ENCODE measurements around the gene RPS27A.
A peak's percentile ranks its signal among the peaks of the same experiment; 100 is the strongest.
"Not testable (repeated sequence)": the region's sequence is repeated elsewhere in the genome, so short reads cannot be mapped to it uniquely, and the experiment has no call there.

RPS27A gene

GRCh38 chr2:55268288-55268906 is 35.9 kb downstream of the RPS27A start:
- no peak for TF ChIP-seq Cebpa-rat (IDR thresholded peaks at IDR 0.05)
- Histone ChIP-seq H3K4me1 (peaks cover 17 to 23% (median 20%) of the 10 kb centered on the region in 10 experiments), H3K27ac (peak overlapping the region; percentile 72 to 88 (median 83)), H3K9ac (peak overlapping the region; percentile 82 to 88 (median 85)), H3K9me3 (replicated peaks in 1 of 11) (no peaks in the 10 kb centered on the region), H3K4me2 (peak overlapping the region; percentile 78 to 97 (median 90)), H3K36me3 (peaks cover 11 to 40% (median 37%) of the 10 kb centered on the region in 11 experiments), H4K20me1 (no peaks in the 10 kb centered on the region), H3K27me3 (no peaks in the 10 kb centered on the region), H3K4me3 (peak overlapping the region; percentile 61 to 79 (median 74))

GRCh38 chr2:55268907-55269644 is 36.6 kb downstream of the RPS27A start, which contains the start of gene MTIF2:
Gene MTIF2 (minus strand): TSS chr2:55269231. CDS start chr2:55263858, 5,373 bp downstream.
- Histone ChIP-seq H3K27ac (peak within 1 kb of the TSS; percentile 72 to 88 (median 83)), H3K9me3 (replicated peaks in 1 of 11) (no peaks in the 10 kb centered on the region), H3K4me2 (peak within 1 kb of the TSS; percentile 78 to 97 (median 90)), H3K36me3 (peaks cover 7 to 34% (median 30%) of the 10 kb centered on the region in 11 experiments; a peak in 21 of 22 replicates), H3K27me3 (no peaks in the 10 kb centered on the region), H3K9ac (peak within 1 kb of the TSS; percentile 82 to 88 (median 85)), H3K4me1 (peaks cover 17 to 23% (median 20%) of the 10 kb centered on the region in 10 experiments), H4K20me1 (no peaks in the 10 kb centered on the region), H3K4me3 (peak within 1 kb of the TSS; percentile 61 to 79 (median 74))
- TF ChIP-seq Cebpa-rat (IDR thresholded peaks at IDR 0.05), result no peak

- H3K9me3 ChIP-seq (replicated peaks in 1 of 11), result no peaks in the 10 kb centered on the region
- peak overlapping the region; percentile 78 to 97 (median 90) for H3K4me2 ChIP-seq
- H4K20me1 ChIP-seq, result no peaks in the 10 kb centered on the region
- H3K4me3 ChIP-seq, result peak overlapping the region; percentile 61 to 79 (median 74)
- H3K4me1 ChIP-seq, result peaks cover 17 to 23% (median 20%) of the 10 kb centered on the region in 10 experiments
- peak overlapping the region; percentile 72 to 88 (median 83); a peak in 21 of 22 replicates for H3K27ac ChIP-seq
- peak overlapping the region; percentile 82 to 88 (median 85) for H3K9ac ChIP-seq
- TF ChIP-seq Cebpa-rat (IDR thresholded peaks at IDR 0.05), result no peak
- H3K36me3 ChIP-seq, result peaks cover 7 to 28% (median 25%) of the 10 kb centered on the region in 11 experiments; a peak in 21 of 22 replicates
- no peaks in the 10 kb centered on the region for H3K27me3 ChIP-seq
Measured at GRCh38 chr2:55269645-55269990, 37.1 kb downstream of the RPS27A start.

- not testable (repeated sequence) for H3K9me3 ChIP-seq (replicated peaks in 1 of 11); H3K27me3 ChIP-seq; H3K36me3 ChIP-seq; H3K4me2 ChIP-seq; H3K27ac ChIP-seq; H3K4me3 ChIP-seq; H4K20me1 ChIP-seq; H3K9ac ChIP-seq
- peaks cover 10 to 15% (median 12%) of the 10 kb centered on the region in 10 experiments for H3K4me1 ChIP-seq
Measured at GRCh38 chr2:55274346-55274745, 41.9 kb downstream of the RPS27A start.

- Histone ChIP-seq H4K20me1 (no peaks in the 10 kb centered on the region), H3K4me3 (no peak overlapping the region), H3K9ac (no peak overlapping the region), H3K27me3 (no peaks in the 10 kb centered on the region), H3K4me1 (peaks cover 0 to 6% (median 5%) of the 10 kb centered on the region in 10 experiments; a peak in 12 of 20 replicates), H3K9me3 (replicated peaks in 1 of 11) (no peaks in the 10 kb centered on the region), H3K4me2 (no peak overlapping the region), H3K36me3 (no peaks in the 10 kb centered on the region), H3K27ac (no peak overlapping the region)
- no peak for TF ChIP-seq Cebpa-rat (IDR thresholded peaks at IDR 0.05)
Measured at GRCh38 chr2:55277310-55277709, 44.8 kb downstream of the RPS27A start.

GRCh38 chr2:55279214-55279835 is 46.8 kb downstream of the RPS27A start:
- not testable (repeated sequence) for H3K9me3 ChIP-seq (replicated peaks in 1 of 11); H3K27ac ChIP-seq; H3K36me3 ChIP-seq; H3K9ac ChIP-seq; H3K27me3 ChIP-seq; H4K20me1 ChIP-seq; H3K4me2 ChIP-seq; H3K4me3 ChIP-seq
- peaks cover 6 to 19% (median 12%) of the 10 kb centered on the region in 10 experiments; a peak in 17 of 20 replicates for H3K4me1 ChIP-seq

- H4K20me1 ChIP-seq; H3K4me2 ChIP-seq; H3K27ac ChIP-seq; H3K4me3 ChIP-seq; H3K27me3 ChIP-seq; H3K9me3 ChIP-seq (replicated peaks in 1 of 11); H3K9ac ChIP-seq: not testable (repeated sequence)
- Histone ChIP-seq H3K4me1 (peaks cover 6 to 19% (median 12%) of the 10 kb centered on the region in 10 experiments; a peak in 17 of 20 replicates), H3K36me3 (peaks cover 0 to 14% (median 0%) of the 10 kb centered on the region in 11 experiments; a peak in 3 of 22 replicates)
Measured at GRCh38 chr2:55279859-55280424, 47.5 kb downstream of the RPS27A start.

GRCh38 chr2:55280851-55281546 is 48.5 kb downstream of the RPS27A start:
- H3K4me3 ChIP-seq, result peak overlapping the region in 5 of 10 experiments; percentile 63 to 83 (median 72); a peak in 3 of 20 replicates
- peak overlapping the region in 10 of 11 experiments; percentile 83 to 89 (median 86); a peak in 12 of 22 replicates for H3K4me2 ChIP-seq
- not testable (repeated sequence) for H4K20me1 ChIP-seq; H3K9me3 ChIP-seq (replicated peaks in 1 of 11); H3K27me3 ChIP-seq
- peak overlapping the region in 3 of 11 experiments; percentile 68 to 77 (median 75); a peak in 4 of 22 replicates for H3K27ac ChIP-seq
- peaks cover 6 to 19% (median 12%) of the 10 kb centered on the region in 10 experiments; a peak in 17 of 20 replicates for H3K4me1 ChIP-seq
- H3K36me3 ChIP-seq, result peaks cover 0 to 24% (median under 1%) of the 10 kb centered on the region in 11 experiments; a peak in 7 of 22 replicates
- H3K9ac ChIP-seq, result peak overlapping the region in 3 of 11 experiments; percentile 78 to 87 (median 81); a peak in 5 of 22 replicates

All from BLaER1 treated with 17β-estradiol and CSF1 and Interleukin-3, amounts not matched to agents 10 nM and 100 nM (cell line).